Measurements from ENCODE around the gene THADA. TPM values are rescaled to one million over a fixed set of nuclear protein-coding genes. Genes with fewer than 3 reads are reported as not detected.

The THADA gene
- total RNA-seq, 2 experiments from 2014 or later = 34.5 to 35.2 TPM

- no peaks in the 10 kb centered on the region for H3K27me3 Mint-ChIP-seq
- no peak overlapping the region for H3K4me3 Mint-ChIP-seq
- H3K27ac Mint-ChIP-seq = no peak overlapping the region
- no peaks in the 10 kb centered on the region for H3K9me3 Mint-ChIP-seq
- no peak for DNase-seq
- peaks cover 5% of the 10 kb centered on the region for H3K4me1 Mint-ChIP-seq
- H3K36me3 Mint-ChIP-seq = peaks cover 32% of the 10 kb centered on the region
Measured at GRCh38 chr2:43444989-43445645, 150.7 kb downstream of the THADA start.

- no peak for DNase-seq
Measured at GRCh38 chr2:43443282-43443681, 152.6 kb downstream of the THADA start.

GRCh38 chr2:43441195-43441594, 154.6 kb downstream of the THADA start:
- Mint-ChIP-seq H3K27ac (no peak overlapping the region), H3K36me3 (peaks cover 16% of the 10 kb centered on the region), H3K9me3 (no peaks in the 10 kb centered on the region), H3K4me1 (peaks cover 7% of the 10 kb centered on the region), H3K4me3 (no peak overlapping the region), H3K27me3 (no peaks in the 10 kb centered on the region)
- no peak for DNase-seq

More at GRCh38 chr2:43443282-43443681, 152.6 kb downstream of the THADA start:
- Mint-ChIP-seq H3K27ac (no peak overlapping the region), H3K36me3 (peaks cover 24% of the 10 kb centered on the region), H3K27me3 (no peaks in the 10 kb centered on the region), H3K4me3 (no peak overlapping the region), H3K9me3 (no peaks in the 10 kb centered on the region), H3K4me1 (peaks cover 7% of the 10 kb centered on the region)

- Mint-ChIP-seq H3K4me1 (peaks cover 2% of the 10 kb centered on the region), H3K27ac (no peak overlapping the region), H3K4me3 (no peak overlapping the region), H3K27me3 (no peaks in the 10 kb centered on the region), H3K36me3 (peaks cover 18% of the 10 kb centered on the region), H3K9me3 (no peaks in the 10 kb centered on the region)
- no peak for DNase-seq
Measured at GRCh38 chr2:43438858-43439655, 156.8 kb downstream of the THADA start.

GRCh38 chr2:43438342-43438741, 157.5 kb downstream of the THADA start:
- no peaks in the 10 kb centered on the region for H3K27me3 Mint-ChIP-seq
- no peaks in the 10 kb centered on the region for H3K9me3 Mint-ChIP-seq
- no peak overlapping the region for H3K4me3 Mint-ChIP-seq
- no peak for DNase-seq
- peaks cover 2% of the 10 kb centered on the region for H3K4me1 Mint-ChIP-seq
- peaks cover 21% of the 10 kb centered on the region for H3K36me3 Mint-ChIP-seq
- no peak overlapping the region for H3K27ac Mint-ChIP-seq

GRCh38 chr2:43437363-43437762, 158.5 kb downstream of the THADA start:
- DNase-seq = no peak
- Mint-ChIP-seq H3K36me3 (peaks cover 23% of the 10 kb centered on the region), H3K27me3 (no peaks in the 10 kb centered on the region), H3K4me1 (peaks cover 2% of the 10 kb centered on the region), H3K9me3 (no peaks in the 10 kb centered on the region), H3K27ac (no peak overlapping the region), H3K4me3 (no peak overlapping the region)

GRCh38 chr2:43436431-43436830, 159.4 kb downstream of the THADA start:
- DNase-seq = no peak
- Mint-ChIP-seq H3K27ac (no peak overlapping the region), H3K4me1 (peaks cover 2% of the 10 kb centered on the region), H3K4me3 (no peak overlapping the region), H3K9me3 (no peaks in the 10 kb centered on the region), H3K27me3 (no peaks in the 10 kb centered on the region), H3K36me3 (peaks cover 15% of the 10 kb centered on the region)

- Mint-ChIP-seq H3K4me1 (peaks cover 2% of the 10 kb centered on the region), H3K4me3 (no peak overlapping the region), H3K9me3 (no peaks in the 10 kb centered on the region), H3K36me3 (peaks cover 18% of the 10 kb centered on the region), H3K27me3 (no peaks in the 10 kb centered on the region), H3K27ac (no peak overlapping the region)
- no peak for DNase-seq
Measured at GRCh38 chr2:43435746-43436145, 160.1 kb downstream of the THADA start.

GRCh38 chr2:43430489-43430888, 165.3 kb downstream of the THADA start:
- Mint-ChIP-seq H3K27me3 (no peaks in the 10 kb centered on the region), H3K9me3 (no peaks in the 10 kb centered on the region), H3K27ac (no peak overlapping the region), H3K4me1 (peaks cover 19% of the 10 kb centered on the region), H3K36me3 (peaks cover 40% of the 10 kb centered on the region), H3K4me3 (no peak overlapping the region)
- no peak for DNase-seq

GRCh38 chr2:43429369-43429768, 166.5 kb downstream of the THADA start:
- no peak overlapping the region for H3K27ac Mint-ChIP-seq
- peaks cover 30% of the 10 kb centered on the region for H3K4me1 Mint-ChIP-seq
- no peak overlapping the region for H3K4me3 Mint-ChIP-seq
- no peak for DNase-seq
- no peaks in the 10 kb centered on the region for H3K27me3 Mint-ChIP-seq
- peaks cover 44% of the 10 kb centered on the region for H3K36me3 Mint-ChIP-seq
- H3K9me3 Mint-ChIP-seq = no peaks in the 10 kb centered on the region

GRCh38 chr2:43427032-43427424, 168.8 kb downstream of the THADA start:
- DNase-seq = no peak
- Mint-ChIP-seq H3K36me3 (peaks cover 50% of the 10 kb centered on the region), H3K27me3 (no peaks in the 10 kb centered on the region), H3K9me3 (no peaks in the 10 kb centered on the region), H3K4me1 (peaks cover 33% of the 10 kb centered on the region), H3K27ac (peak overlapping the region; percentile 81), H3K4me3 (no peak overlapping the region)

GRCh38 chr2:43426305-43427031, 169.4 kb downstream of the THADA start:
- H3K36me3 Mint-ChIP-seq = peaks cover 53% of the 10 kb centered on the region
- H3K27ac Mint-ChIP-seq = peak overlapping the region; percentile 81
- H3K27me3 Mint-ChIP-seq = no peaks in the 10 kb centered on the region
- no peaks in the 10 kb centered on the region for H3K9me3 Mint-ChIP-seq
- peak; percentile 73 for DNase-seq
- no peak overlapping the region for H3K4me3 Mint-ChIP-seq
- H3K4me1 Mint-ChIP-seq = peaks cover 33% of the 10 kb centered on the region

- H3K27me3 Mint-ChIP-seq = no peaks in the 10 kb centered on the region
- H3K27ac Mint-ChIP-seq = peak overlapping the region; percentile 25
- no peaks in the 10 kb centered on the region for H3K9me3 Mint-ChIP-seq
- peaks cover 51% of the 10 kb centered on the region for H3K36me3 Mint-ChIP-seq
- no peak overlapping the region for H3K4me3 Mint-ChIP-seq
- peaks cover 35% of the 10 kb centered on the region for H3K4me1 Mint-ChIP-seq
- no peak for DNase-seq
Measured at GRCh38 chr2:43425659-43426058, 170.2 kb downstream of the THADA start.

- Mint-ChIP-seq H3K4me3 (no peak overlapping the region), H3K9me3 (no peaks in the 10 kb centered on the region), H3K4me1 (peaks cover 38% of the 10 kb centered on the region), H3K27ac (peak overlapping the region; percentile 9), H3K36me3 (peaks cover 51% of the 10 kb centered on the region), H3K27me3 (no peaks in the 10 kb centered on the region)
- DNase-seq = peak; percentile 25
Measured at GRCh38 chr2:43424262-43425207, 171.3 kb downstream of the THADA start.

All from activated naive CD8-positive, alpha-beta T cell treated with anti-CD3 and anti-CD28 coated beads for 36 hours (primary cell).